Activated naive CD4-positive, alpha-beta T cell treated with anti-CD3 and anti-CD28 coated beads, Interleukin-2, amount 50 U/mL, for 24 hours (primary cell): ENCODE measurements around the gene RTP3.
"Not testable (repeated sequence)": the region's sequence is repeated elsewhere in the genome, so short reads cannot be mapped to it uniquely, and the experiment has no call there.

Source experiments
- H3K27ac Mint-ChIP-seq: one replicate; pipeline ENCODE4 v1.8.0; 2021; ENCODE audit warnings: mild to moderate bottlenecking, mixed read lengths
- H3K27me3 Mint-ChIP-seq: one replicate; pipeline ENCODE4 v1.8.0; 2021; ENCODE audit warnings: mixed read lengths
- H3K36me3 Mint-ChIP-seq: one replicate; pipeline ENCODE4 v1.8.0; 2021; ENCODE audit warnings: mixed read lengths
- H3K4me1 Mint-ChIP-seq: one replicate; pipeline ENCODE4 v1.8.0; 2021; ENCODE audit warnings: mixed read lengths
- H3K4me3 Mint-ChIP-seq: one replicate; pipeline ENCODE4 v1.8.0; 2021; ENCODE audit warnings: mild to moderate bottlenecking, mixed read lengths
- H3K9me3 Mint-ChIP-seq: one replicate; pipeline ENCODE4 v1.8.0; 2021; ENCODE audit warnings: mixed read lengths

The RTP3 gene

GRCh38 chr3:46540550-46540949 lies 42.8 kb downstream of the RTP3 start:
- Mint-ChIP-seq H3K9me3 (no peaks in the 10 kb centered on the region), H3K4me3 (no peak overlapping the region), H3K36me3 (no peaks in the 10 kb centered on the region), H3K27me3 (no peaks in the 10 kb centered on the region), H3K27ac (peak overlapping the region; percentile 41), H3K4me1 (peaks cover 64% of the 10 kb centered on the region)

- H3K27ac Mint-ChIP-seq = no peak overlapping the region
- no peaks in the 10 kb centered on the region for H3K9me3 Mint-ChIP-seq
- H3K4me1 Mint-ChIP-seq = peaks cover 64% of the 10 kb centered on the region
- no peaks in the 10 kb centered on the region for H3K36me3 Mint-ChIP-seq
- H3K4me3 Mint-ChIP-seq = no peak overlapping the region
- no peaks in the 10 kb centered on the region for H3K27me3 Mint-ChIP-seq
Measured at GRCh38 chr3:46541835-46542234, 44.1 kb downstream of the RTP3 start.

DNA sequence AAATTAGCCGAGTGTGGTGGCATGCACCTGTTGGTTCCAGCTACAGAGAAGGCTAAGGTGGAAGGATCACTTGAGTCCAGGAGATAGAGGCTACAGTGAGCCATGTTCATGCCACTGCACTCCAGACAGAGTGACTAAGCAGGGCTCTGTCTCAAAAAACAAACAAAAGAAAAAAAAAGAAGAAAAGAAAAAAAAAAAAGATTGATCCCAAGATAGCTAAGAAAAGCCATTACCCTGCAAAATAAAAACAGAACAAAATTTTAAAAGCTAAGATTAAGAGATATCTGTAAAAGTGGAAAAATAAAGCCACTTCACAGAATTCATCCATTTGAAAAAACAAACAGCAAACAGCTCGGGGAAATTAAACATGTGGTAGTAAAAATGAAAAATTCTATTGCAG lies 44.6 kb downstream of the RTP3 start:
- no peak overlapping the region for H3K27ac Mint-ChIP-seq
- no peaks in the 10 kb centered on the region for H3K27me3 Mint-ChIP-seq
- peaks cover 61% of the 10 kb centered on the region for H3K4me1 Mint-ChIP-seq
- no peak overlapping the region for H3K4me3 Mint-ChIP-seq
- H3K9me3 Mint-ChIP-seq = no peaks in the 10 kb centered on the region
- no peaks in the 10 kb centered on the region for H3K36me3 Mint-ChIP-seq

DNA sequence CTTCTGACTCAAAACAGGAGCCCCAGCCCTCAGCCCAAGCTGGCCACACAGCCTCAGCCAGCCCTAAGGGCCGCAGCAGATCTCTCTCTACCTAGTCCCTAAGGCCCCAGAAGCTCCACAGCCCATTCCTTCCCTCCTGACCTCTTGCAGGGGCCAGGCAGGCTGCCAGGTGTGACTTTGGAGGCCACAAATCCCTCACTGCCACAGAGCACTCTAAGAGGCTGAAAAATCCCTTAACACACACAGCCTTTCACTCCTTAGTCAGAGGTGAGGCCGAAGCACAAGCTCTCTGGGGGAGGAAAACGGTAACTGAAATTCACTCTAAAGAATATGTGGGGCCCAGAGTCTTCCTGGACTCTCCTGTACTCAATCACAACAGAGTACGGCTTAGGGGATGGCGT lies 45.0 kb downstream of the RTP3 start:
- no peaks in the 10 kb centered on the region for H3K36me3 Mint-ChIP-seq
- H3K27ac Mint-ChIP-seq = no peak overlapping the region
- H3K4me3 Mint-ChIP-seq = no peak overlapping the region
- H3K9me3 Mint-ChIP-seq = no peaks in the 10 kb centered on the region
- no peaks in the 10 kb centered on the region for H3K27me3 Mint-ChIP-seq
- peaks cover 57% of the 10 kb centered on the region for H3K4me1 Mint-ChIP-seq

DNA sequence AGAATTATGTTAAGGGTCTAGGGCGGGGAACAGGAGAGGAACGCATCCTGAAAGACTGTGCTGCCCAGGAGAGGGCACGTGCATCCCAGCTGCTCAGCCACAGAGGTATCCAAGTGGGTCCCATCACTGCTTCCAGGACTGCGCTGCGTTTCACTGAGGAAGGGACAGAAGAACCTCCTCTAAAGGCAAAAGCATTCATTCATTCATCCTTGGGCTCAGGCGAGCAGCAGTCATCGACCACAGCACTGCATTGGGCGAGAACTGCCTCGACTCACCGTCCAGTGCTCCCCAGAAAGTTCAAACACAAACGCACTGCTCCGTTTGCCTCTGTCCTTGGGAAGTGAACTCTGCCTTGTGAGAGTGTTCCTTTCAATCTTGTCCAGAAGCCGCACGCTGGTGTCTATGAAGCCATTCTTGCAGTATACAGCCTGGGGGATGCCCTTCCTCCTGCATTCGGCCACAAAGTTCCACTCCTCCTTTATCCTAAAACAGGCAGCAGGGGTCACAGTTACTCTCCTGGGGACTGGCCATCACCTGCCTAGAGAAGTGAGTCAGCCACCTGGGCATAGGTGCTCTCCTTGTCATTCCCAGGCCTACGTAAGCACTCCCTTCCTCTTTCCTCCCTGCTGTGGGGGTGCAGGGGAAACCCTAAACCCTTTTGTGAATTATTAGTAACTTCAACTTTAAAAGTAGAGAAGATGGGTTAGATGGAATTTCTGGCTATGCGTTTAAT lies 47.2 kb downstream of the RTP3 start:
- no peak overlapping the region for H3K27ac Mint-ChIP-seq
- H3K27me3 Mint-ChIP-seq = no peaks in the 10 kb centered on the region
- peaks cover 44% of the 10 kb centered on the region for H3K4me1 Mint-ChIP-seq
- H3K9me3 Mint-ChIP-seq = no peaks in the 10 kb centered on the region
- H3K4me3 Mint-ChIP-seq = no peak overlapping the region
- no peaks in the 10 kb centered on the region for H3K36me3 Mint-ChIP-seq

DNA sequence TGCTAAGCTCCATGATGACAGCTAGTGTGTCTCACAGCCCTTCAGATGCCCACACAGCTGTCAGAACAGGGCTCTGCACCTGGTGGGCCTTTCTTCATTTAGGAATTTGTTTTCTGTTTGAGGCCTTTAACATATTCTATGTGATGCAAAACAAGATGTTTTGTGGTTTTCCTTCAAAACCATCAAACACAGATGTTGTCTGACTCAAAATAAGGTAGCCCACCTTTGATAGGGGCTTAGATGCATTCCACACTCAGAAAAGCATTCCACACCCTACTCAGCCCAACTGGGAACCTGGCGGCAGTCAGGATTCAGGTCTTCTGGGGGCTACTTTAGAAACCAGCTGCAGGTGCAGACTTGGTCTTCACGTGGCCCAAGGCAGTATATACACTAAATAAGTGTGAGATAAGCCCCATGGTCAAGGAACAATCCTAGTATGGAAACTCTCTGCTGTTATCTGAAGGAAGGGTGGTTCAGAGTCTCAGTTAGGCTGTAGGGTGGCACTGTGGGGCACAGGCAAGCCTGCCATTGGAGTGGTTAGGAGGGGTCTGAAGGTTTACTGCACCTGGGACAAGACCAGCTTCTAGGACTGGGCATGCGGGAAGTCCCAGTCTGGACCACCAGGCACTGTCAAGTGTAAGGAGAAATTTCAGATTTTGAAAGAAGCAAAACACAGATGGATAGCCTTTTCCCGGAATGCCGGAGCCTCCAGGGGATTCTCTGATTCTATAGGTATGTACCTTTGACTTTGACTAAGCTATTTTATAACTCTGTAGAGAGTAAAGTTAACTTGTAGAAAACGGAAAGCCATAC lies 48.2 kb downstream of the RTP3 start:
- peaks cover 39% of the 10 kb centered on the region for H3K4me1 Mint-ChIP-seq
- no peaks in the 10 kb centered on the region for H3K36me3 Mint-ChIP-seq
- no peak overlapping the region for H3K4me3 Mint-ChIP-seq
- no peaks in the 10 kb centered on the region for H3K9me3 Mint-ChIP-seq
- H3K27ac Mint-ChIP-seq = no peak overlapping the region
- no peaks in the 10 kb centered on the region for H3K27me3 Mint-ChIP-seq

GRCh38 chr3:46546896-46547440 lies 49.2 kb downstream of the RTP3 start:
- Mint-ChIP-seq H3K4me3 (no peak overlapping the region), H3K27ac (no peak overlapping the region), H3K36me3 (no peaks in the 10 kb centered on the region), H3K27me3 (no peaks in the 10 kb centered on the region), H3K9me3 (no peaks in the 10 kb centered on the region), H3K4me1 (peaks cover 37% of the 10 kb centered on the region)

- not testable (repeated sequence) for H3K27ac Mint-ChIP-seq, H3K4me3 Mint-ChIP-seq, H3K27me3 Mint-ChIP-seq, H3K9me3 Mint-ChIP-seq, H3K36me3 Mint-ChIP-seq
- H3K4me1 Mint-ChIP-seq = peaks cover 28% of the 10 kb centered on the region
Measured at GRCh38 chr3:46548611-46549010, 50.8 kb downstream of the RTP3 start.

- no peak overlapping the region for H3K27ac Mint-ChIP-seq
- no peaks in the 10 kb centered on the region for H3K27me3 Mint-ChIP-seq
- H3K9me3 Mint-ChIP-seq = no peaks in the 10 kb centered on the region
- no peaks in the 10 kb centered on the region for H3K36me3 Mint-ChIP-seq
- no peak overlapping the region for H3K4me3 Mint-ChIP-seq
- peaks cover 28% of the 10 kb centered on the region for H3K4me1 Mint-ChIP-seq
Measured at GRCh38 chr3:46549408-46549904, 51.7 kb downstream of the RTP3 start.

GRCh38 chr3:46549989-46550388 lies 52.2 kb downstream of the RTP3 start:
- Mint-ChIP-seq H3K36me3 (no peaks in the 10 kb centered on the region), H3K9me3 (no peaks in the 10 kb centered on the region), H3K27me3 (no peaks in the 10 kb centered on the region), H3K27ac (no peak overlapping the region), H3K4me1 (peaks cover 28% of the 10 kb centered on the region), H3K4me3 (no peak overlapping the region)
